Measurements from ENCODE around the gene PELI1. TPM values are rescaled to one million over a fixed set of nuclear protein-coding genes. Genes with fewer than 3 reads are reported as not detected.

Gene PELI1
- total RNA-seq, 1 donor from 2014 or later: 88.7 TPM

DNA sequence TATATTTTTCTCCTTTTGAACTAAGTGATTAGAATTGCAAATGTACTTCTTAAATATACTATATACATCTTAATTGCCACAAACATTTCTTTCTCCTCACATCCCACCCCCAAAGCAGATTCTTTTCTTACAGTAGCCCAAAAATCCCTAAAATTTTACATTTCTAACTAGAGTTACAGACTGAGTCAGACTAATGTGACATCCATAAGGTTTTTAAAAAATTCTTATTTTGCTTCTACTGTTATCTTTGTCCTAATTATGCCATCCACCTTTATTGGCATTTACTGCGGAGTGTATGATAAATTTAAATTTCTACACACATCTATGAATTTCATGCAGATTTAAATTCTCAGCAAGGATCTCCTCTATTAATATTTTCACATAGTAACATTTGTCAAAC, 15.8 kb downstream of the PELI1 start:
- no peak overlapping the region for H2AFZ ChIP-seq (replicated peaks)
- H3K4me3 Mint-ChIP-seq: no peak overlapping the region
- H3K9ac ChIP-seq: no peak overlapping the region
- H3K27ac Mint-ChIP-seq: no peak overlapping the region
- peaks cover 100% of the 10 kb centered on the region for H3K79me2 ChIP-seq (ENCODE audit: low read depth)
- H3K9me3 ChIP-seq (ENCODE audit: low read depth): no peaks in the 10 kb centered on the region
- no peaks in the 10 kb centered on the region for H3K27me3 Mint-ChIP-seq (ENCODE audit: insufficient read depth, low read depth)
- H3K4me2 ChIP-seq: no peak overlapping the region
- TF ChIP-seq EZH2 (IDR thresholded peaks at IDR 0.05) (no peak), CTCF (IDR thresholded peaks at IDR 0.05) (no peak), EZH2phosphoT487 (IDR thresholded peaks at IDR 0.05) (no peak)
- no peaks in the 10 kb centered on the region for H3K4me1 Mint-ChIP-seq
- no peaks in the 10 kb centered on the region for H3K36me3 ChIP-seq
- peaks cover 35% of the 10 kb centered on the region for H3K36me3 Mint-ChIP-seq
- no peaks in the 10 kb centered on the region for H3K27me3 ChIP-seq
- H4K20me1 ChIP-seq (ENCODE audit: low read depth): peaks cover 43% of the 10 kb centered on the region
- H3K9me3 Mint-ChIP-seq: peaks cover 15% of the 10 kb centered on the region
- no peak overlapping the region for H3K27ac ChIP-seq
- DNase-seq (ENCODE audit: low spot score): no peak
- peaks cover 10% of the 10 kb centered on the region for H3K4me1 ChIP-seq
- no peaks in the 10 kb centered on the region for H3F3A ChIP-seq (ENCODE audit: low read depth)
- no peak overlapping the region for H3K4me3 ChIP-seq

DNA sequence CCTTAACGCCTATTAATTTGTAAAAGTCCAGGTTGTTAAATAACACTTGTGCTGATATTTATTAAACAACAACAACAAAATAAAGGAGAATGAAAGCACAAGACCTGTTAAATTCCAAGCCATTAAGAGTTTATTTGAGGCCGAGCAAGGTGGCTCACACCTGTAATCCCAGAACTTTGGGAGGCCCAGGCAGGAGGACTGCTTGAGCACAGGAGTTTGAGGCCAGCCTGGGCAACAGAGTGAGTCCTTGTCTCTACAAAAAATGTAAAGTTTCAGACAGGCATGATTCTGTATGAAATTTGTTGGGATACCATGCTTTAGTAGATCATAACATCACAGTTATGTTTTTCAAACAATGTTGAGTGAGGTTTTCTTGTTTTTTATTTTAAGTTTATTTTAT, 17.1 kb downstream of the PELI1 start:
- peaks cover 10% of the 10 kb centered on the region for H3K4me1 ChIP-seq
- Mint-ChIP-seq H3K27ac (no peak overlapping the region), H3K36me3 (peaks cover 36% of the 10 kb centered on the region), H3K27me3 (ENCODE audit: insufficient read depth, low read depth) (no peaks in the 10 kb centered on the region), H3K4me3 (no peak overlapping the region), H3K4me1 (no peaks in the 10 kb centered on the region), H3K9me3 (peaks cover 15% of the 10 kb centered on the region)
- H3K79me2 ChIP-seq (ENCODE audit: low read depth): peaks cover 100% of the 10 kb centered on the region
- TF ChIP-seq CTCF (IDR thresholded peaks at IDR 0.05): no peak
- TF ChIP-seq EZH2 (IDR thresholded peaks at IDR 0.05): no peak
- TF ChIP-seq EZH2phosphoT487 (IDR thresholded peaks at IDR 0.05): no peak
- H3K9me3 ChIP-seq (ENCODE audit: low read depth): no peaks in the 10 kb centered on the region
- peaks cover 41% of the 10 kb centered on the region for H4K20me1 ChIP-seq (ENCODE audit: low read depth)
- H3K9ac ChIP-seq: no peak overlapping the region
- no peak for DNase-seq (ENCODE audit: low spot score)
- H3K36me3 ChIP-seq: no peaks in the 10 kb centered on the region
- H3K27me3 ChIP-seq: no peaks in the 10 kb centered on the region
- H3K27ac ChIP-seq: no peak overlapping the region
- H3K4me2 ChIP-seq: no peak overlapping the region
- H2AFZ ChIP-seq (replicated peaks): no peak overlapping the region
- no peak overlapping the region for H3K4me3 ChIP-seq
- H3F3A ChIP-seq (ENCODE audit: low read depth): no peaks in the 10 kb centered on the region

GRCh38 chr2:64126601-64127000, 17.6 kb downstream of the PELI1 start:
- Mint-ChIP-seq H3K4me1 (no peaks in the 10 kb centered on the region), H3K27ac (no peak overlapping the region), H3K36me3 (peaks cover 33% of the 10 kb centered on the region), H3K27me3 (ENCODE audit: insufficient read depth, low read depth) (no peaks in the 10 kb centered on the region), H3K9me3 (peaks cover 15% of the 10 kb centered on the region), H3K4me3 (no peak overlapping the region)
- no peak overlapping the region for H3K9ac ChIP-seq
- H3K9me3 ChIP-seq (ENCODE audit: low read depth): no peaks in the 10 kb centered on the region
- no peak for TF ChIP-seq CTCF (IDR thresholded peaks at IDR 0.05)
- TF ChIP-seq EZH2phosphoT487 (IDR thresholded peaks at IDR 0.05): no peak
- no peak for TF ChIP-seq EZH2 (IDR thresholded peaks at IDR 0.05)
- H3K4me3 ChIP-seq: no peak overlapping the region
- H3K27ac ChIP-seq: no peak overlapping the region
- no peaks in the 10 kb centered on the region for H3K27me3 ChIP-seq
- peaks cover 10% of the 10 kb centered on the region for H3K4me1 ChIP-seq
- peaks cover 100% of the 10 kb centered on the region for H3K79me2 ChIP-seq (ENCODE audit: low read depth)
- H2AFZ ChIP-seq (replicated peaks): no peak overlapping the region
- no peak overlapping the region for H3K4me2 ChIP-seq
- H3F3A ChIP-seq (ENCODE audit: low read depth): no peaks in the 10 kb centered on the region
- H4K20me1 ChIP-seq (ENCODE audit: low read depth): peaks cover 40% of the 10 kb centered on the region
- H3K36me3 ChIP-seq: no peaks in the 10 kb centered on the region
- DNase-seq (ENCODE audit: low spot score): no peak

Measured in neural progenitor cell (in vitro differentiated cells).